Measurements from ENCODE around the gene SHCBP1. TPM values are rescaled to one million over a fixed set of nuclear protein-coding genes. Genes with fewer than 3 reads are reported as not detected.

The SHCBP1 gene
- total and polyA plus RNA-seq, 2 experiments from 2014 or later: 7.3 to 14.9 TPM

DNA sequence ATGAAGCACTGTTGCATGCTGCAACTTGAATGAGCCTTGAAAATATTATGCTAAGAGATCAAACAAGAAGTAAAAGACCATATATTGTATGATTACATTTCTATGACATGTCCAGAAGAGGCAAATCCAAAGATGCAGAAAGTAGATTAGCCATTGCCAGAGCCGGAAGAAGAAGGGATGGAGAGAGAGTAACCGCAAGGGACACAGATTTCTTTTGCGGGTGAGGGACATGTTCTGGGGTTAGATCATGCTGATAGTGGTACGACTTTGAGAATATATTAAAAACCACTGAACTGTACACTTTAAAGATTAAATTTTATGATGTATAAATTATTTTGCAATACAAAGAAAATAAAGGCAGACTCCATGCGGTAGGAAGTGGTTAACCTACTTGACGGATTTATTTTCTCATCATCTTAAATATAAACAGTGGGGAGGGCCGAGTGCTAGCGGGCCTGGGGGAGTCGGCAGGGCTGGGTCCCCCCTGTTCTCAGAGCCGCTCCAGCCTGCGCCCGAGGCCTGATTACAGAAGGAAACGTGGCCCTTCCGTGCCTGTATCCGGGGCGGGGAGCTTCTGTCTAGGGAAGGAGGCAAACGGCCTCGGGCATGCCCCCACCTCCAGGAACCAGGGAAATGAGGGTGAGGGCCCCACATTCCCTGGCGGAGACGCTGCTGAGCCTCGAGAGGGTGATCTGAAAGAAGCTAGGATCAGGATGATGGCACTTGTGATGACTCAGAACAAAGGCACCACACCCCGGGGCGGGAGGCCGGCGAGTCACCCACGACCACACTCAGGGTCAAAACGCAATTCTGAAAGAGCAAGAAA is 48.0 kb downstream of the SHCBP1 start:
- peak overlapping the region; percentile 52; the same call in 1 of the 2 replicates for H3K27ac Mint-ChIP-seq
- DNase-seq (ENCODE audit: low spot score) (no peak), ATAC-seq (no peak; the same call in 1 of the 3 replicates)

DNA sequence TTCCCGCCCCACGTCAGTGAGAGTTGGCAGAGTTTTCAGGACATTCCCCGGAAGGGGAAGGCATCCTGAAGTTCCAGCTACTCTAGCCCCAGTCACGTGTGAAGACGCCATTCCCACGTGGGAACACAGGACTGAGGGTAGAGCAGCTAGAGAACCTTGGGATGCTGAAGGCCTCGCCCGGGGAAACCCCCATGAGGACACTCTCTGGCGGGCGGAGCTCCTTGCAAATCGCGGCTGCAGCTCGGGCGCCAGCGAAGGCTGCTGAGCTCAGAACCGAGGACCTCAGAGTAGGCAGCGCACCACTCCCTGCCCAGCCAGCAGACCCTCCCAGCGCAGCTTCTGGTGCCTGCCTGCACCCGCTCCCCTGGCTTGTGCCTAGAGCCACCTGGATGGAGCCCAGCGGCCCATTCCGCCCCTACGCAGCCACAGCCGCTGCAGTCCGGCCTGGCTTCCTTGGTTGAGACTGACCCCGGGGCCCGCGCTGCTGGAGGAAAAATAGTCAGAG is 51.9 kb downstream of the SHCBP1 start:
- no peaks in the 10 kb centered on the region for H3K4me1 ChIP-seq (ENCODE audit: insufficient read depth)
- H3K27me3 Mint-ChIP-seq (ENCODE audit: insufficient read depth, low read depth, poor library complexity): peaks cover 3% of the 10 kb centered on the region
- no peak overlapping the region for H3K4me2 ChIP-seq
- no peak overlapping the region for H3K4me3 ChIP-seq
- no peaks in the 10 kb centered on the region; the same call in 2 of the 3 replicates for H3K4me1 Mint-ChIP-seq
- H3K27ac ChIP-seq (ENCODE audit: low read depth): no peak overlapping the region
- H3K9me3 Mint-ChIP-seq: no peaks in the 10 kb centered on the region
- no peaks in the 10 kb centered on the region for H3F3A ChIP-seq (replicated peaks; ENCODE audit: low read depth)
- H3K79me2 ChIP-seq (replicated peaks; ENCODE audit: insufficient read depth): no peaks in the 10 kb centered on the region
- H3K36me3 ChIP-seq (ENCODE audit: insufficient read depth): no peaks in the 10 kb centered on the region
- H3K9me2 ChIP-seq (ENCODE audit: insufficient read depth): no peaks in the 10 kb centered on the region
- no peaks in the 10 kb centered on the region for H3K27me3 ChIP-seq (ENCODE audit: insufficient read depth)
- H3K4me3 Mint-ChIP-seq: no peak overlapping the region
- no peaks in the 10 kb centered on the region for H3K36me3 Mint-ChIP-seq (ENCODE audit: low read depth)
- ATAC-seq: peak; percentile 61
- H3K27ac Mint-ChIP-seq: no peak overlapping the region
- DNase-seq (ENCODE audit: low spot score): no peak
- peak overlapping the region; percentile 43 for H2AFZ ChIP-seq
- H4K20me1 ChIP-seq (replicated peaks; ENCODE audit: insufficient read depth): no peaks in the 10 kb centered on the region
- TF ChIP-seq ZNF114 (CRISPR knock-in tag; IDR thresholded peaks at IDR 0.05) (no peak), ZNF462 (CRISPR knock-in tag; IDR thresholded peaks at IDR 0.05) (no peak), CREB1 (CRISPR knock-in tag; IDR thresholded peaks at IDR 0.05; ENCODE audit: low read depth) (no peak), ZNF331 (CRISPR knock-in tag; IDR thresholded peaks at IDR 0.05; ENCODE audit: low read depth) (no peak), NANOG (IDR thresholded peaks at IDR 0.05; ENCODE audit: borderline replicate concordance) (no peak), POLR2AphosphoS5 (IDR thresholded peaks at IDR 0.05; ENCODE audit: low read depth) (no peak), STAT1 (IDR thresholded peaks at IDR 0.05; ENCODE audit: unreplicated experiment) (no peak), JUNB (IDR thresholded peaks at IDR 0.05; ENCODE audit: unreplicated experiment) (no peak), EZH2phosphoT487 (IDR thresholded peaks at IDR 0.05; ENCODE audit: unreplicated experiment) (no peak), ETS1 (IDR thresholded peaks at IDR 0.05) (no peak)

More for the DNA sequence above, 48.0 kb downstream of the SHCBP1 start:
- Mint-ChIP-seq H3K27me3 (ENCODE audit: insufficient read depth, low read depth, poor library complexity) (peaks cover 3% of the 10 kb centered on the region), H3K4me3 (no peak overlapping the region), H3K9me3 (no peaks in the 10 kb centered on the region), H3K36me3 (ENCODE audit: low read depth) (no peaks in the 10 kb centered on the region), H3K4me1 (no peaks in the 10 kb centered on the region; the same call in 2 of the 3 replicates)
- Histone ChIP-seq H3K27ac (ENCODE audit: low read depth) (no peak overlapping the region), H4K20me1 (replicated peaks; ENCODE audit: insufficient read depth) (no peaks in the 10 kb centered on the region), H2AFZ (no peak overlapping the region), H3K4me2 (no peak overlapping the region), H3K36me3 (ENCODE audit: insufficient read depth) (no peaks in the 10 kb centered on the region), H3K27me3 (ENCODE audit: insufficient read depth) (no peaks in the 10 kb centered on the region), H3F3A (replicated peaks; ENCODE audit: low read depth) (no peaks in the 10 kb centered on the region), H3K4me3 (no peak overlapping the region), H3K79me2 (replicated peaks; ENCODE audit: insufficient read depth) (no peaks in the 10 kb centered on the region), H3K9me2 (ENCODE audit: insufficient read depth) (no peaks in the 10 kb centered on the region), H3K4me1 (ENCODE audit: insufficient read depth) (no peaks in the 10 kb centered on the region)
- TF ChIP-seq ETS1 (IDR thresholded peaks at IDR 0.05) (no peak), JUNB (IDR thresholded peaks at IDR 0.05; ENCODE audit: unreplicated experiment) (no peak), EZH2phosphoT487 (IDR thresholded peaks at IDR 0.05; ENCODE audit: unreplicated experiment) (no peak)
